Muscle layer of duodenum (tissue), 2 donors: Measurements from ENCODE around the gene CTTNBP2.

Experiments
- H3K27ac ChIP-seq: one replicate; pipeline ENCODE4 v1.7.0; 2013; ENCODE audit warnings: mild to moderate bottlenecking, low read length
- H3K27me3 ChIP-seq: one replicate; pipeline ENCODE4 v1.7.0; 2013; ENCODE audit warnings: low read depth, mild to moderate bottlenecking, control low read depth, low read length
- H3K36me3 ChIP-seq, 2 donors: one replicate each; pipeline ENCODE4 v1.7.0; 2013; ENCODE audit warnings: low read length in 2 of 2, control low read depth in 1 of 2, mild to moderate bottlenecking in 1 of 2; ENCODE audit not compliant: insufficient read depth in 2 of 2, control insufficient read depth in 1 of 2
- H3K4me1 ChIP-seq, 2 donors: one replicate each; pipeline ENCODE4 v1.7.0; 2013; ENCODE audit warnings: low read length in 2 of 2, mild to moderate bottlenecking in 2 of 2, control low read depth in 1 of 2, moderate library complexity in 1 of 2; ENCODE audit not compliant: insufficient read depth in 2 of 2, control insufficient read depth in 1 of 2
- H3K4me3 ChIP-seq, 2 donors: one replicate each; pipeline ENCODE4 v1.7.0; 2013; ENCODE audit warnings: low read length in 2 of 2, low read depth in 1 of 2, mild to moderate bottlenecking in 1 of 2
- H3K9me3 ChIP-seq, 2 donors: one replicate each; pipeline ENCODE4 v1.7.0; 2013; ENCODE audit warnings: low read length in 2 of 2, control low read depth in 1 of 2, mild to moderate bottlenecking in 1 of 2; ENCODE audit not compliant: control insufficient read depth in 1 of 2
- donor health status: healthy.

CTTNBP2 gene

GRCh38 chr7:117762055-117762454, 111.2 kb downstream of the CTTNBP2 start:
- H3K27ac ChIP-seq: no peak overlapping the region
- no peaks in the 10 kb centered on the region for H3K9me3 ChIP-seq
- peaks cover 0 to 7% of the 10 kb centered on the region in 2 donors for H3K36me3 ChIP-seq
- H3K4me1 ChIP-seq: no peaks in the 10 kb centered on the region
- no peak overlapping the region for H3K4me3 ChIP-seq
- no peaks in the 10 kb centered on the region for H3K27me3 ChIP-seq

DNA sequence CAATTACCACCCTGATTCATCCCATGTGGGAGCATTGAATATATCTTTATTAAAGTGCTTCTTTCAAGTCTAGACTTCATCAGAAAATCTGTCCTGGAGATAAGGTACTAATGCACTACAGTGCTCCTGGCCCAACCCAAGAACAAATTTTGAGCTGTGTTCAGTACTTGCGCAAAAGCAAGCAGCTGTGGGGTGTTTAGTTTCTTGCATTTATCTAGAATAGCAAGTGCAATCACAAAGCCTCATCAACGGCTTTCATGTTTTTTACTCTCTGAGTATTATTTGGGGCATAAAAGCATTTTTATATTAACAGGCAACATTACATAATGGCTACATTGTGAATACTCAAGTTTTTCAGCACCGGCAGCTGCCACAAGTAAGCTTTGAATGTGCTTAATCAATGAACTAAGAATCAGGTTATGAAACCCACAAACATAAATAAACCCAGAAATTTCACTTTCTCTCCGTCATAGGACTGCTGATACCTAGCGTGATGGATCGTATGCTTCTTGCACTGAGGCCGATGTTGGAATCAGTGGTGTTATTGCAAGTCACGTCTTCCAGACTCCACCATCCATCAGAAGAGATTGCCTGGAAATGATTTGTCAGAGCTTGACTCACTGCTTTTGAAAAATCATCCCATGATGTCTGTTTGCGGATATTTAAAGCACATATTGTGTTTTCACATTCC, 113.1 kb downstream of the CTTNBP2 start:
- H3K4me1 ChIP-seq: no peaks in the 10 kb centered on the region
- H3K27ac ChIP-seq: no peak overlapping the region
- no peaks in the 10 kb centered on the region for H3K27me3 ChIP-seq
- H3K4me3 ChIP-seq: no peak overlapping the region
- H3K9me3 ChIP-seq: no peaks in the 10 kb centered on the region
- H3K36me3 ChIP-seq: peaks cover 0 to 9% of the 10 kb centered on the region in 2 donors

DNA sequence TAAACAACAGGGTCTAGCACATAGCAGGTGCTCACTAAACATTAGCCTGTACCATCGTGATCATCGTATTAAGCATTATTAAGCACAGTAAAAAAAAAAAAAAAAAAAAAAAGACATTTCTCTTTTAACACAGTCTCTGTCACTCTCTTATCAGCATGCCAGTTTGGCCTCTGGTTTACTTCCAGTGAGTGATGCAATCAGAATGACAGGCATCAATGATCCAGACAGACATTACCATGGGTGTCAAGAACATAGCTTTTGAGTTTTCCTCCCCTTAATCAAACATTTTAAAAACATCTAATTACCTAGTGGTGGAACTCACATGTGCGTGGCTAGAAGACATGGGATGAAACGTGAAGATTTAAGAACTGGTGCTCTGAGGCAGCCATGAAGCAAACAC, 115.8 kb downstream of the CTTNBP2 start:
- no peaks in the 10 kb centered on the region for H3K27me3 ChIP-seq
- H3K4me3 ChIP-seq: no peak overlapping the region
- peaks cover 0 to 10% of the 10 kb centered on the region in 2 donors for H3K36me3 ChIP-seq
- H3K9me3 ChIP-seq: no peaks in the 10 kb centered on the region
- H3K27ac ChIP-seq: no peak overlapping the region
- no peaks in the 10 kb centered on the region for H3K4me1 ChIP-seq

- Histone ChIP-seq H3K4me1 (no peaks in the 10 kb centered on the region), H3K27ac (no peak overlapping the region), H3K27me3 (no peaks in the 10 kb centered on the region), H3K36me3 (peaks cover 0 to 10% of the 10 kb centered on the region in 2 donors), H3K4me3 (no peak overlapping the region), H3K9me3 (no peaks in the 10 kb centered on the region)
These were observed 116.6 kb downstream of the CTTNBP2 start for GRCh38 chr7:117756586-117757085.

GRCh38 chr7:117755136-117755535, 118.1 kb downstream of the CTTNBP2 start:
- Histone ChIP-seq H3K27me3 (no peaks in the 10 kb centered on the region), H3K27ac (no peak overlapping the region), H3K4me3 (no peak overlapping the region), H3K36me3 (peaks cover 0 to 10% of the 10 kb centered on the region in 2 donors), H3K9me3 (no peaks in the 10 kb centered on the region), H3K4me1 (no peaks in the 10 kb centered on the region)

DNA sequence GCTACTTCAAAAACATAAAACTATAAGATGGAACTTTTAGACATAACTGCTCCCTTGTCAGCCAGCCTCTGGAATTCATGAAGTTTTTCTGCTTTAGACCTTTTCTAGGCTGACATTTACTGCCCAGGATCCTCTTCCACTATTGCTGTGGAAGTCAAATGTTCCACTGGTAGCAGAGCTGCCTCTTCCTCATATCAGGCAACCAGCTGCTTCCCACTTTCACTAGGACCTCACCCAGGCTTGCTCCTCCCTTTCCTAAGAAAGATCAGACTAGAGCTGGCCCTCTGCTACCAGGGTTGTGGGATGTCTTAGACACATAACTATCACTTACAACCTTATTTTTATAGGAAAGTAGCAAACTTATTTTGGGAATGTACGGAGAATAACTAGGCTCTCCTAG, 121.5 kb downstream of the CTTNBP2 start:
- H3K27me3 ChIP-seq: no peaks in the 10 kb centered on the region
- no peaks in the 10 kb centered on the region for H3K9me3 ChIP-seq
- H3K36me3 ChIP-seq: peaks cover 0 to 3% of the 10 kb centered on the region in 2 donors

GRCh38 chr7:117750612-117751563, 122.4 kb downstream of the CTTNBP2 start:
- no peaks in the 10 kb centered on the region for H3K4me1 ChIP-seq
- no peaks in the 10 kb centered on the region for H3K27me3 ChIP-seq
- H3K36me3 ChIP-seq: peaks cover 0 to 3% of the 10 kb centered on the region in 2 donors
- no peaks in the 10 kb centered on the region for H3K9me3 ChIP-seq
- H3K4me3 ChIP-seq: no peak overlapping the region
- H3K27ac ChIP-seq: no peak overlapping the region

More for the DNA sequence above, 121.5 kb downstream of the CTTNBP2 start:
- H3K27ac ChIP-seq: no peak overlapping the region
- H3K4me1 ChIP-seq: no peaks in the 10 kb centered on the region
- H3K4me3 ChIP-seq: no peak overlapping the region

GRCh38 chr7:117741962-117742361, 131.3 kb downstream of the CTTNBP2 start:
- H3K4me3 ChIP-seq: no peak overlapping the region
- no peaks in the 10 kb centered on the region for H3K9me3 ChIP-seq
- no peaks in the 10 kb centered on the region for H3K4me1 ChIP-seq
- no peaks in the 10 kb centered on the region for H3K27me3 ChIP-seq
- H3K27ac ChIP-seq: no peak overlapping the region
- peaks cover 5 to 13% of the 10 kb centered on the region in 2 donors for H3K36me3 ChIP-seq

GRCh38 chr7:117739085-117739484, 134.2 kb downstream of the CTTNBP2 start:
- Histone ChIP-seq H3K27me3 (no peaks in the 10 kb centered on the region), H3K36me3 (peaks cover 5 to 18% of the 10 kb centered on the region in 2 donors), H3K9me3 (no peaks in the 10 kb centered on the region), H3K4me3 (no peak overlapping the region), H3K4me1 (no peaks in the 10 kb centered on the region), H3K27ac (no peak overlapping the region)

GRCh38 chr7:117737926-117738325, 135.3 kb downstream of the CTTNBP2 start:
- no peaks in the 10 kb centered on the region for H3K9me3 ChIP-seq
- no peak overlapping the region for H3K4me3 ChIP-seq
- H3K27me3 ChIP-seq: no peaks in the 10 kb centered on the region
- peaks cover under 1 to 18% of the 10 kb centered on the region in 2 donors for H3K36me3 ChIP-seq
- H3K4me1 ChIP-seq: no peaks in the 10 kb centered on the region
- H3K27ac ChIP-seq: no peak overlapping the region

- H3K27ac ChIP-seq: no peak overlapping the region
- H3K4me1 ChIP-seq: peaks cover 0 to 3% of the 10 kb centered on the region in 2 donors
- no peaks in the 10 kb centered on the region for H3K27me3 ChIP-seq
- H3K9me3 ChIP-seq: no peaks in the 10 kb centered on the region
- no peak overlapping the region for H3K4me3 ChIP-seq
- H3K36me3 ChIP-seq: peaks cover 0 to 11% of the 10 kb centered on the region in 2 donors
These were observed 141.8 kb downstream of the CTTNBP2 start for GRCh38 chr7:117731455-117731854.
